HG03354 (cell line): ENCODE results near the gene SUSD2.
"Not testable (repeated sequence)": the region's sequence is repeated elsewhere in the genome, so short reads cannot be mapped to it uniquely, and the experiment has no call there.

ENCODE experiments used
- ATAC-seq: cut with Tn5 transposase; IDR thresholded peaks from one replicate; pipeline ENCODE4 v1.9.1; 2021; ENCODE audit warnings: mild to moderate bottlenecking; ENCODE audit not compliant: unreplicated experiment, poor library complexity, severe bottlenecking

Gene SUSD2, protein sequence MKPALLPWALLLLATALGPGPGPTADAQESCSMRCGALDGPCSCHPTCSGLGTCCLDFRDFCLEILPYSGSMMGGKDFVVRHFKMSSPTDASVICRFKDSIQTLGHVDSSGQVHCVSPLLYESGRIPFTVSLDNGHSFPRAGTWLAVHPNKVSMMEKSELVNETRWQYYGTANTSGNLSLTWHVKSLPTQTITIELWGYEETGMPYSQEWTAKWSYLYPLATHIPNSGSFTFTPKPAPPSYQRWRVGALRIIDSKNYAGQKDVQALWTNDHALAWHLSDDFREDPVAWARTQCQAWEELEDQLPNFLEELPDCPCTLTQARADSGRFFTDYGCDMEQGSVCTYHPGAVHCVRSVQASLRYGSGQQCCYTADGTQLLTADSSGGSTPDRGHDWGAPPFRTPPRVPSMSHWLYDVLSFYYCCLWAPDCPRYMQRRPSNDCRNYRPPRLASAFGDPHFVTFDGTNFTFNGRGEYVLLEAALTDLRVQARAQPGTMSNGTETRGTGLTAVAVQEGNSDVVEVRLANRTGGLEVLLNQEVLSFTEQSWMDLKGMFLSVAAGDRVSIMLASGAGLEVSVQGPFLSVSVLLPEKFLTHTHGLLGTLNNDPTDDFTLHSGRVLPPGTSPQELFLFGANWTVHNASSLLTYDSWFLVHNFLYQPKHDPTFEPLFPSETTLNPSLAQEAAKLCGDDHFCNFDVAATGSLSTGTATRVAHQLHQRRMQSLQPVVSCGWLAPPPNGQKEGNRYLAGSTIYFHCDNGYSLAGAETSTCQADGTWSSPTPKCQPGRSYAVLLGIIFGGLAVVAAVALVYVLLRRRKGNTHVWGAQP

DNA sequence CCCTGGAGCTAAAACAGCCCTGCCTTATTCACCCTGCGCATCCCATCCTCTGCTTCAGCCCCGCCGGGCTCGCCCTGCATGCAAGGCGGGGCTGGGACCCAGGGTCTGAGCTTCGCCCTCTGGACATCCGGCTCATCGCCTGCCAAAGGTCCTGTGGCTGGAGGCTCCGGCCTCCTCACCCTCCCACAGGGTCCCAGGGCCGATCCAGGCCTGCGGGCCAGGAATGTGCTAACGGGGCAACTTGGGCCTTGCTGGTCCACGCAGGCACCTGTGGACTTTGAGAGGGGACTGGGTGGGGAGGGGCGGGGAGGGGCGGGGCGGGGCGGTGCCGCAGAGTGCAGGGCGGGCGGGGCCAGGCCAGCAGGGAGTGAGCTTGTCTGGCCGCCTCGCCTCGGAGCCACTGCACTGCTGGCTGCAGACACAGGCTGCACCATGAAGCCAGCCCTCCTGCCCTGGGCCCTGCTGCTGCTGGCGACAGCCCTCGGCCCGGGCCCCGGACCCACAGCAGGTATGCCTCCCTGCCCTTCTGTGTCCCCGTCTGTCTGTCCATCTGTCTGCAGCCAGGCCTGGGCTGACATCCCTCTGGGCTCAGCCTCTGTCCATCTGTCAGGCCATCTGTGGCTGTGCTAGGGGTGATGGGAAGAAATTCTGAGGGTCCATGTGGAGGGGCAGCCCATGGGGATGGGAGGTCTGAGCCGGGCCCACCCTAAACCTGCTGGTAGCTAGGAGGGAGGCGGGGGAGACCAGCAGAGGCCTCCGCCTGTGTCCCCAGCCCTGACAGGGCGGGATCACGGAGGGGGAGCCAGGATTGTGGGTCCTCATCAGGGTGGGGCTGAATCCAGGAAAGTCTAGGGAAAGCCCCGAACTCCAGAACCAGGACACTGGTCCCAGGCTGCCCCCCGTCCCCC, at the start of gene SUSD2:
Gene SUSD2, plus strand, starts transcription at position 400 of the 908 bp plus-strand sequence. Its CDS starts 33 bp downstream, at position 433.
- ATAC-seq = no peak

DNA sequence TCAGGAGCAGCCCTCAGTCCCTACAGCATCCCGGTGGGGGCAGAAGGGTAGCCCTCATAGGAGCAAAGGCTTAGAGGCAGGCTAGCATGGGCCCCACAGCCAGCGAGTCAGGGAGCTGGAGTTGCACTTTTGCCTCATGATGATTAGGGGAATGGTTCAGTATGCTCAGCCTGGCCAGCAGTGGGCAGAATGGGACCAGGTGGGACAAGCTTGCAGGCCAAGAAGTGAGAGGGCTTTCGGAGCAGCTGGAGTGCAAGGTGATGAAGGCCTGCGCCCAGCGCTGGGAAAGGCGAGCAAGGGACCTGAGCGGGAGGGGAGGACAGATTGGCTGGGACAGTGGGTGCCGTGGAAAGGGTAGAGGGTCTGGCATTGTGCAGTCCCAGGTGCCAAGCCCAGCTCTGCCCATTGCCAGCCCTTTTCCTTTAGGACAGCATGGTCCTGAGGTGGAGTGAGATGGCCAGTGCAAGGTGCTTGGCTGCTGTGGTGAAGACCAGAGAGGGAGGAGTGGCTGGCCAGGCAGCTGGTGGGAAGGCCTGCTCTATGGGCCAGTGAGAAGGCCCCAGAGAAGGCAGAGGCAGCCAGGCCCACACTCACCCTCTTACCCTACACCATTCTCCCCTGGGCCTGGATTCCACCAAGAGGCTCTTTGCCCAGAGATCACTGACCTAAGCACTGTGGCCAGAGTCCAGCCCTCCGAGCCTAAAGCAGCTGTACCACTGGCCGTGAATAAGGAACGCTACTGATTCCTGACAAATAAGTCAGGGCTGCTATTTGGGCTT, 47.9 kb upstream of the SUSD2 start:
- ATAC-seq = no peak

DNA sequence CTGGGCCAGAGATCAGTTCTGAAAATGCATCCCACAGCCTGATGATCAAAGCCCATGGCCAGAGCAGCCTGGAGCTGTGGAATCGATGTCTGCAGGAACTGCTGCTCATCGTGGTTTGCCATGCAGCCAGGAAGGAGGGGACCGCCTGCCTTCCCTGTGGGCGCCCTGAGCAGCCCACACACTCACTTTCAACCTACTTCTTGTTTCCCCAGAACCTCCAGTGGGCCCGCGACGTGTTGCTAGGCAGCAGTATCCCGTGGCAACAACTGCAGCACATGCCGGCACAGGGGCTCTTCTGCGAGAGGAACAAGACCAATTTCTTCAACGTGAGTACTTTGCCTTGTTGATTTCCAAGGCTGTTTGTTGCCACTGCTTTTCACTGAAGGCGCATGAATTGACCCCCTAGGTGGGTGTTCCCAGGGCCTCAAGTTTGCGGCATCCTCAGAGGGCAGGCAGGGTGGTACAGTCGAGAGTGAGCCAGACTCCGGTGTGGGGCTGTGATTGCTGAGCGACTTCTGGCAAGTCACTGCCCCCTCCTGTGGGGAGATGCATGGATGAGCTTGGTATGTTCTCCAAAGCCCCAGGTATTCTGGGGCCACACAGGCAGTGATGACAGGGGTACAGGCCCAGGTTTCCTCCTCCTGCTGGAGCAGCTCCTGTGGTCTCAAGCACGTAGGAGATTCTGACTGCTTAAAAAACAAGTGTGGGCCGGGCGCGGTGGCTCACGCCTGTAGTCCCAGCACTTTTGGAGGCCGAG, 47.0 kb upstream of the SUSD2 start:
- no peak for ATAC-seq

DNA sequence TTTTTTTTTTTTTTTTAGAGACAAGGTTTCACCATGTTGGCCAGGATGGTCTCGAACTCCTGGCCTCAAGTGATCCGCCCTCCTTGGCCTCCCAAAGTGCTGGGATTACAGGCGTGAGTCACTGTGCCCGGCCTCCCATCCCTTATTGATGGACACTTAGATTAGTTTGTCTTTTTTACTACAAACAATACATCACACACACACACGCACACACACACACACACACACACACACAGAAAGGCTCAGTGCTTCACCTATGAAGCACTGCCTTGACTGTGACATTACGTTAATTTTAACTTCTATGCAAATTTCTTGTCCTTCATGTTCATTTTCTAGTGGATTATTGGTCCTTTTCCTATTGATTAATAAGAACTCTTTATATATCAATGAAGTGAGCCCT, 44.8 kb upstream of the SUSD2 start:
- ATAC-seq = not testable (repeated sequence)

DNA sequence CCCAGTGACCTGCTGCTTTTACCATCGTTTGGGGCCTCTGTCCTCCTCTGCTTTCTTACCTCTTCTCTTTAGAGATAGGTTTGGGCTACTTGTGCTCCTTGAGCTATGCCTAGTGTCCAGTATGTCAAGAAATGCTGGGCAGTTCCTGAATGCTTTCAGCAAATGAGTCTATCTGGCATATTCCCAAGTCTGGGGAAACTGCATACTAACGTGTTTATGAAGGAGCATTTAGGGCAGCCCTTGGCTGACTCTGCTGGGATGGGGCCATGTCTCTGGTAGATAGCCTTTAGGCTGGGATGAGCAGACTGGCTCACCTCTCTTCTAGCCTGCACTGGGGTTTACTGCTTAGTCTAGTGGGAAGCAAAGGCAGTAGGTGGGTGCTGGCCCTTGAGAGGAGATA, 43.7 kb upstream of the SUSD2 start:
- no peak for ATAC-seq

DNA sequence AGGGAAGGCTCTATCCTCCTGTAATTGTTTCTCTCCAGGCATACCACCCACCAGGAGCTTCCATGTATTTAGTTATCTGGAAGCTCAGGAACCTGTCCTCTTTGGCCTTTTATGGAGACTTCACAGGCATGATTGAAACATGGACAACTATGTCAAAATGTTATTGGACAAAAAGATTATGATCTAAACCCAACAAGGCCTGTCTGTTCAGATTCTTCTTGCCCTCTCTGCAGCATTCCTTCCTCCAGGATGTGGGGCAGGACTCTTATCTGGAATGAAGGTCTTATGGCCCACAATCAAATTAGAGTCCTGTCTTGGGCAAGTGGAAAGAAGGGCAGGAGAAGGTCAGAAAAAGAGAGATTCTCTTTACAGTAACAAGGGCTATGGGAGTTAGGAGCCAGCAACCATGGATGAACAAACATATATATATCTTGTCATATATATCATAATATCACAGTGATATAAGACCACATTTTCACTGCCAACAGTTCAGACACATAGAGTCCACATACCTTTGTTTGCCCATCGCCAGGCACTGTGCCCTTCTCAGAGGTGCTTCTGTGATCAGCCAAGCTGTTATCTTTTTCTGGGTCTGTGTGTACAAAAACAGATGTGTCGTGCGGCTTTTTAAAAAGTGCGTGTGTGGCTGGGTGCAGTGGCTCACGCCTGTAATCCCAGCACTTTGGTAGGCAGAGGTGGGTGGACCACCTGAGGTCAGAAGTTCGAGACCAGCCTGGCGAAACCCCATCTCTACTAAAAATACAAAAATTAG, 42.5 kb upstream of the SUSD2 start:
- ATAC-seq = no peak

DNA sequence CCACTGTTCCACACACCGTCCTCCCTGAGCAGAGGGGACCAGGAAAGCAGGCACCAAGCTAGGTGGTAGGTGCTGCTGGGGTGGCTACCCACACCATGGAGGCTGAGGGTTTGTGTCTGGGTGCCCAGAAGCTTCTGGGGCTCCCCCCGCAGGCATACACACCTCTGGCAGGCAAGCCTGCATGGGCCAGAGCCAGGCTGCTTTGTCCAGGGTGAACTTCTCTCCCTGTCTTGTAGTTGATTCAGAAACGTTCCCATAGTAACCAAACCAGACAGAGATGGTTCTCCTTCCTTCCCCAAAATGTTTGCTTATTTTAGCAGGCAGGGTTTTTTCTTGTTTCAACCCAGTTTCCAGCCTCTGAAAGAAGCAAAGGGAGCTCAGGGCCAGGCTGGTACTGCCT, 40.9 kb upstream of the SUSD2 start:
- no peak for ATAC-seq

DNA sequence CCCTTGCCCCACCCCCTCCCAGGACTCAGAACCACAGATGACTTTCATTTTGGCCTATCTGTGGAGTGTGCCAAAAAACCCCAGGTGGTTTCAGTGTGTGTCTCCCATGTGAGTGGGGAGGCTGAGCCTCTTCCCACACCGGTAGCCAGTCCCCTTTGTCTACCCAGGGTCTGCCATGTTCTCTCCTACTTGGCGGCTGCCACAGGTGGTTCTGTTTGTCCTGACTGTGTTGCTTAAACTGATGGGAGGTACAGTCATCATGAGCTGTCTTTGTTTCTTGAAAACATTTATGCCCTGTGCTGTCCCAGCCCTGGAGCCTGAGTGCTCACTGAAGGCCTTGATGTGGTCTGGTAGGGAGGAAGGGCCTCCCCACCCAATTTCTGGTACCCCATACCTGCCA, 39.7 kb upstream of the SUSD2 start:
- no peak for ATAC-seq

DNA sequence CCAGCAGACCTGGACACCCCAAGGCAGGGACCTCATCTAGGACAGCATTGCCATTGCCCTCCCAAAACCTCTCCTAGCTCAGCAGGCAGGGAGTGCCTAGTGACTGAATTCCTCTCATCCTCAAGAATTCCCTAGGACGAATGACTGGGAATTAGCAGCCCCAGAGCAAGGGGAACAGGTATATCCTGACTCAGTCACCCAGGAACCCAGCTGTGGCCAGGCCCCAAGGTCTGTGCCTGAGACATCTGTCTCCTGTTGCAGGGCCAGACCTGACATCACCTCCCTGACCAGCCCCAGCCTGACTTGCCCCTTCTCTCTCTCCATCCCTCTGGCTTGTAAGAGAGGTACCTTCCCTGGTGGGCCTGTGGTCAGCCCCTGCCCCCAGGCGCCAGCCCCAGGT, 39.0 kb upstream of the SUSD2 start:
- ATAC-seq = no peak

DNA sequence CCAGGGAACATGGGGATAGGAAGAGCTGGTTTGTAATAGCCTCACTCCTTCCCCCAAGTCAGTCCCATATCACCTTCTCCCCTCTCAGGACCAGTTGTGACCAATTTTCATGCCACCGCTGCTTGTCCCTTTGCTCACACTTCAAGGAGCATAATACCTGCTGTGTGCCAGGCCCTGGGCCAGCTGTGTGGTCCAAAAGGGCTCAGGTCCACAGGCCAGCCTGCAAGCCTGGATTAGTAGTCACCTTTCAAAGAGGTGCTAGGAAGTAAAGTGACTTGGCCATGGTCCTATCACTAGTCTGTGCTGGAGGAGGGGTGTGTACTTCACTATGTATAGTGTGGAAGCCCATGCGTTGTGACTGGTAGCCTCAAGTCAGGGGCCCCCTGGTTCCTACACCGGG, 38.5 kb upstream of the SUSD2 start:
- no peak for ATAC-seq

DNA sequence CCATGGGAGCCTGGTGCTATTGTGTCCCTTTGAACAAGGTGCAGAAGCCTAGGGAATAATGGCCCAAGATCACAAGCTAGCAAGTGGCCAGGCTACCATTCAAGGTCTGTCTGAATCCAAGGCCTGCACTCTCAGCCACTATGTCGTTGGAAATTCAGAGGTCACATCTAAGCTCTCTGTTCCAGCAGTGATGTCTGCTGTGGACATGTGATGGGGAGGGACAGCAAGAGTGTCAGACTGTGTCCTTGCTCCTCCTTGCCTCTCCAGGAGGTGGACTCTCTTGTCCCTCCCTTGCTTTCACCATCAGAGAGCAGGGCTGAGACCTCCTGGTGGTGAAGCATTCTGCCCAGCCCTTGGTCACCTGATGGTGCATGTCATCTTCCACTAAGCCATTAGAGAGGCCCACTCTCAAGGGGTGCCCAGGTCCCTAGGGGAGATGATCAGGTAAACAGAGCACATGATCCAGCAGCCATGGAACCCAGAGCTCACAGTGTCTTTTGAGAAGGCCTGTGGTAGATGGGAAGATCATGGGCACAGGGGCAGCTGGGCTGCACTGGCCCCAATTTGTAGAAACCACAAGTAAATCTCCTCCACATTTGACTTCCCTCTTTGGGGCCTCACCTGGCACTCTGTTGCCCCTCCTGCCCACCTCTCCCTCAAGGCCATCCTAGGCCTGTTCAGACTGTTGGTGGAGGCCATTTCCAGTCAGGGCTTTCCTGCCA, 37.1 kb upstream of the SUSD2 start:
- ATAC-seq = no peak

DNA sequence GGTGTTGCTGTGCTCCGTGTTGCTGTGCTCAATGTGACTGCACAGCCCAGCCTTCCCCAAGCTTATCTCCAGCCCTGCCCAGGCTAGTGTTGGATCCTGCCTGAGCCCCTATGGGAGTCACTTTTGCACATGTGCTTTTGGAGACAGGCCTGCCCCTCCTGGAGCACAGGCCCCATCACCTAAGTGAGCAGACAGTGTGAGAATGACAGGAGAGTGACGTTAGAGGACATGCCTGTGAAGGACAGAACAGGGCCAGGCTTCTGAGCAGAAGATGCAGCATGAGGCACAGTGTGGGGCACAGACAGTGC, 36.6 kb upstream of the SUSD2 start:
- no peak for ATAC-seq

DNA sequence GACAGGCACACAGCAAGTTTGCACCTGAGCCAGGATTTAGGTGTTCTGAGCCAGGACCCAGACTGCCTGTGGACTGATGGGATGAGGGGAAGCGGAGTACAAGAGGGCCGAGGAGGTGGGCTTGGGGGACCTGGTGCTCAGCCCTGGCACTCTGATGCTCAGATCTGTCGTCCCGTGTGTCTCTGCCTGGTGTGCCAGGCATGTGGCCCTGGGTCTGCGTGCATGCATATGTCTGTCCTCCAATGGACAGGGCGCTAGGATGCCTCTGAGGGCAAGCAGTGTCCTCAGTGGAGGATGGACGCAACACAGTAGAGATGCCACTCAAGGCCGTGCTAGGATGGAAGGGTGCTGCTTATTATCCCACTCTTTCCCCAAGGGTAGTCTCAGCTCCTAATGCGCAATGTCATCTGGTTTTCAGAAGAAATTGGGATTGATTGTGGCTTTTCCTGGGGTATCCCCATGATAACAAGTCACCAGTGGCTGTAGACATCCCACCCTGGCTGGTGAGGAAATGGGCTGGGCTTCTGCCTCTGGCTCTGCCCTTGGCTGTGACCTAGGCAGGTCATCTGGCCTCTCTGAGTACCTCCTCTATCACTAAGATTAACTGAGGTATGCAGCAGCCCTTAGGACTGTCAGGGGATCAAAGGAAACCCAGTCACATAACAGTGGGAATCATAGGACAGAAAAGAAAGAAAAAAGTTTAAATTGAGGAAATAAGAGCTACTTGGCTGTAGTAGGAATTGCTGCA, 35.7 kb upstream of the SUSD2 start:
- no peak for ATAC-seq

DNA sequence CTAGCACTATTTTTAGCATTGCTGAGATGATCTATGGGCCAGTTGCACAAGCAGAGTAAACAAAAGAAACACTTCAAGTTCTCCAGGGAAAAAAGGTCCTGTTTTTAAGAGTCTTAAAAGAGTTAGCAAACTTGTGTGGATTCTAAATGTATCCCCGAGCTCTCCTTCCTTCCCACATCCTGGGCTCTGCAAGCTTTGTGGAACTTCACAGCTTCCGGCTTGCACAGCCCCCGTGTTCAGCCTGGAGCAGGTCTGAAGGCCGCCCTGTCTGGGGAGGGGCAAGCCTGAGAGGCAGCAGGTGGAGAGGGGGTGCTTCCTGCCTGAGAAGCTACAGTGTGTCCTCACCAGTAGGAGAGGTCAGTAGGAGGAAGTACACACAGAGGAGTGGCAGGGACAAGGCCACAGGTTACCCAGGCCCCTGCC, 35.1 kb upstream of the SUSD2 start:
- peak; percentile 77 for ATAC-seq

DNA sequence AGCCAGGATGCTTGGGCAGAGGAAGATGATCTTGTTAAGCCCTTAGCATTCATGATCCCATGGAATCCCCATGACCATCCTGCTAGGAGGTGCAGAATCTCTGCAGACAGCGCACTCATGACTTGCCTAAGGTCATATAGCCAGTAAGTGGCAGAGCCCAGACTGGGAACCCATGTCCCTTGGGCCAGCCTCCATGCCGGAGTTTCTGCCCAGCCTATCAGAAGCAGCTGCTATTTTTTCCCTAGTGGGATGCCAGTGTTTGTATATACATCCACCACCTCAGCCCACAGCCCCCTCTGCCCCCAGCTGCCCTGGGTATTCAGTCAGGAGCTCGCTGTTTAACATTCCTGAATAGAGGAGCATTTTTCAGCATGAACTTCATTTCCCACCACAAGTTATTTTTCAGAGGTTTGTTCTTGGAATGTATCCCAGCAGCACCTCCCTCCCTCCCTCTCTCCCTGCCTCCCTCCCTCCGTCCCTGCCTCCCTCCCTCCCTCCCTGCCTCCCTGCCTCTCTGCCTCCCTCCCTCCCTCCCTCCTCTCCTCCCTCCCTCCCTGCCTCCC, 34.4 kb upstream of the SUSD2 start:
- no peak for ATAC-seq

DNA sequence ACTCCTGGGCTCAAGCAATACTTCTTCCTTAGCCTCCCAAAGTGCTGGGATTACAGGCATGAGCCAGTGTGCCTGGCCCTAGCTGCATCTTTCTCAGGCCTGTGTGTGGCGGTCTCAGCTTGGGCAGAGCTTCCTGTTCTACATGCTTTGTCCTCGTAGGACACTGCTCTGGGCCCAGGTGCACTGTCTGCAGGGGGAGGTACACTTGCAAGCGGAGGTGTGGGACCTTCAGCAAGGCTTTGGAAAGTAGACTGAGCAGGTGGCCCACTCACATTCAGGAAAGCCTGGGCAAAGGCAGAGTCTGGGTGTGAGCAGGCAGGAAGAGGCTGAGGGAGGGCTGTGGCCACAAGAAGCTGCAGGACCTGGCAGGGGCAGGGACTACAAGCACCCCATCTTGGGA, 33.6 kb upstream of the SUSD2 start:
- ATAC-seq = no peak
